ENCODE measurements around the gene MUC12.
A peak's percentile ranks its signal among the peaks of the same experiment; 100 is the strongest.

The MUC12 gene

GRCh38 chr7:100965723-100966541, 3.4 kb upstream of the MUC12 start:
- in situ Hi-C loops (cut with MboI; ENCODE audit: low sequenced_read_pairs, unreplicated experiment), result loop anchor here (5.0 kb wide), 1 partner anchor 91 kb away; no protein-coding TSS in a partner anchor
- TF ChIP-seq, protein P1, sequence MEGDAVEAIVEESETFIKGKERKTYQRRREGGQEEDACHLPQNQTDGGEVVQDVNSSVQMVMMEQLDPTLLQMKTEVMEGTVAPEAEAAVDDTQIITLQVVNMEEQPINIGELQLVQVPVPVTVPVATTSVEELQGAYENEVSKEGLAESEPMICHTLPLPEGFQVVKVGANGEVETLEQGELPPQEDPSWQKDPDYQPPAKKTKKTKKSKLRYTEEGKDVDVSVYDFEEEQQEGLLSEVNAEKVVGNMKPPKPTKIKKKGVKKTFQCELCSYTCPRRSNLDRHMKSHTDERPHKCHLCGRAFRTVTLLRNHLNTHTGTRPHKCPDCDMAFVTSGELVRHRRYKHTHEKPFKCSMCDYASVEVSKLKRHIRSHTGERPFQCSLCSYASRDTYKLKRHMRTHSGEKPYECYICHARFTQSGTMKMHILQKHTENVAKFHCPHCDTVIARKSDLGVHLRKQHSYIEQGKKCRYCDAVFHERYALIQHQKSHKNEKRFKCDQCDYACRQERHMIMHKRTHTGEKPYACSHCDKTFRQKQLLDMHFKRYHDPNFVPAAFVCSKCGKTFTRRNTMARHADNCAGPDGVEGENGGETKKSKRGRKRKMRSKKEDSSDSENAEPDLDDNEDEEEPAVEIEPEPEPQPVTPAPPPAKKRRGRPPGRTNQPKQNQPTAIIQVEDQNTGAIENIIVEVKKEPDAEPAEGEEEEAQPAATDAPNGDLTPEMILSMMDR (IDR thresholded peaks at IDR 0.05; ENCODE audit: borderline replicate concordance, control extremely low read depth, extremely low read depth, insufficient read depth, missing control alignments), result peak; percentile 99
- DNase-seq (ENCODE audit: low spot score), result peak; percentile 98

GRCh38 chr7:100966542-100967291, 2.6 kb upstream of the MUC12 start:
- peak; percentile 58 for DNase-seq (ENCODE audit: low spot score)
- TF ChIP-seq, protein P1 (IDR thresholded peaks at IDR 0.05; ENCODE audit: borderline replicate concordance, control extremely low read depth, extremely low read depth, insufficient read depth, missing control alignments), result no peak
- in situ Hi-C loops (cut with MboI; ENCODE audit: low sequenced_read_pairs, unreplicated experiment), result loop anchor here (5.0 kb wide), 1 partner anchor 91 kb away; no protein-coding TSS in a partner anchor

- DNase-seq (ENCODE audit: low spot score), result peak; percentile 51
- in situ Hi-C loops (cut with MboI; ENCODE audit: low sequenced_read_pairs, unreplicated experiment), result loop anchor here (5.0 kb wide), 1 partner anchor 90 kb away; no protein-coding TSS in a partner anchor
- TF ChIP-seq, protein P1 (IDR thresholded peaks at IDR 0.05; ENCODE audit: borderline replicate concordance, control extremely low read depth, extremely low read depth, insufficient read depth, missing control alignments), result no peak
Observed at GRCh38 chr7:100967292-100967863, 2.0 kb upstream of the MUC12 start.

DNA sequence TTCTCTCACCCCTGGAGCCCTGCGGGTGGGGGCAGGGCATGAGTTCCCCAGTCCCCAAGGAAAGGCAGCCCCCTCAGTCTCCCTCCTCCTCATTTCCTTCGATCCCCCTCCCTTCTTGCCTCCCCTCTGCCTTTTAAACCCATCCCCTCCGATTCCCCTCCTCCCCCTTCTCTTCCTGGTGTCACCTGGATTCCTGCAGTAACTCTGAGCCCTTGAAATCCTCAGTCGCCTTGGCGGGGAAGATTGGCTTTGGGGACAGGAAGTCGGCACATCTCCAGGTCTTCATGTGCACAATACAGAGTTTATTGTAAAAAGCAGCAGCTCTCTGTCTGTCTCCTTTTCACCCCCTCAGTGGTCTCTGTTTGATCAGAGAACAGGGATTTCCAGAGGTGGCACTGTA, 1.3 kb upstream of the MUC12 start:
- in situ Hi-C loops (cut with MboI; ENCODE audit: low sequenced_read_pairs, unreplicated experiment), result loop anchor here (5.0 kb wide), 1 partner anchor 89 kb away; no protein-coding TSS in a partner anchor
- TF ChIP-seq, protein P1 (IDR thresholded peaks at IDR 0.05; ENCODE audit: borderline replicate concordance, control extremely low read depth, extremely low read depth, insufficient read depth, missing control alignments), result no peak

DNA sequence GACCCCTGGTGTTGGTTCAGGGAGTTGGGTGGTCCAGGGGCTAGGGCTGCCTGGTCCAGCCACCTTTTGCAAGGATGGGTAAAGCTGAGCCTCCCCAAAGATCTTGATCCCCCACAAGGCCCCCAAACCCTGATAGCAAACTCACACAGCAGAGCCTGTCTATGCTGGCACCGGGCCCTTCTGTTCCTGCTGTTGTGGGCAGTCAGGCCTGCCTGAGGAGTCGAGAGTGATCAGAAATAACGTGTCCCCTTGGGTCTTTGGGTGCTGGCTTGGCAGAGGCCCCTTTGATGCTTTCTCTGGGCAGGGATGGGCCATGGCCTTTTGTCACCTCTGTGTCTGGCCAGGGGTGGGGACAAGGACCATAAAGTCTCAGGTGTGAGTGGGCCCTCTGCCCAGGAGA, 715 bp upstream of the MUC12 start:
- TF ChIP-seq, protein P1 (IDR thresholded peaks at IDR 0.05; ENCODE audit: borderline replicate concordance, control extremely low read depth, extremely low read depth, insufficient read depth, missing control alignments), result no peak
- peak; percentile 48 for DNase-seq (ENCODE audit: low spot score)
- in situ Hi-C loops (cut with MboI; ENCODE audit: low sequenced_read_pairs, unreplicated experiment), result loop anchor here (5.0 kb wide), 1 partner anchor 89 kb away; no protein-coding TSS in a partner anchor

More for the DNA sequence above, 1.3 kb upstream of the MUC12 start:
- DNase-seq (ENCODE audit: low spot score), result no peak
